Epithelial cell of prostate (primary cell): ENCODE results near the gene BCDIN3D.
"Not testable (repeated sequence)": the region's sequence is repeated elsewhere in the genome, so short reads cannot be mapped to it uniquely, and the experiment has no call there.

ENCODE experiments used
- DNase-seq: peaks from one replicate; pipeline ENCODE4 v3.0.0-alpha.2; 2011; ENCODE audit warnings: low read depth, low spot score
- H3K27ac ChIP-seq: fragments of 450-650 bp; 2 replicates; pipeline ENCODE4 v1.5.1; 2017; ENCODE audit warnings: mild to moderate bottlenecking

BCDIN3D gene, protein sequence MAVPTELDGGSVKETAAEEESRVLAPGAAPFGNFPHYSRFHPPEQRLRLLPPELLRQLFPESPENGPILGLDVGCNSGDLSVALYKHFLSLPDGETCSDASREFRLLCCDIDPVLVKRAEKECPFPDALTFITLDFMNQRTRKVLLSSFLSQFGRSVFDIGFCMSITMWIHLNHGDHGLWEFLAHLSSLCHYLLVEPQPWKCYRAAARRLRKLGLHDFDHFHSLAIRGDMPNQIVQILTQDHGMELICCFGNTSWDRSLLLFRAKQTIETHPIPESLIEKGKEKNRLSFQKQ

DNA sequence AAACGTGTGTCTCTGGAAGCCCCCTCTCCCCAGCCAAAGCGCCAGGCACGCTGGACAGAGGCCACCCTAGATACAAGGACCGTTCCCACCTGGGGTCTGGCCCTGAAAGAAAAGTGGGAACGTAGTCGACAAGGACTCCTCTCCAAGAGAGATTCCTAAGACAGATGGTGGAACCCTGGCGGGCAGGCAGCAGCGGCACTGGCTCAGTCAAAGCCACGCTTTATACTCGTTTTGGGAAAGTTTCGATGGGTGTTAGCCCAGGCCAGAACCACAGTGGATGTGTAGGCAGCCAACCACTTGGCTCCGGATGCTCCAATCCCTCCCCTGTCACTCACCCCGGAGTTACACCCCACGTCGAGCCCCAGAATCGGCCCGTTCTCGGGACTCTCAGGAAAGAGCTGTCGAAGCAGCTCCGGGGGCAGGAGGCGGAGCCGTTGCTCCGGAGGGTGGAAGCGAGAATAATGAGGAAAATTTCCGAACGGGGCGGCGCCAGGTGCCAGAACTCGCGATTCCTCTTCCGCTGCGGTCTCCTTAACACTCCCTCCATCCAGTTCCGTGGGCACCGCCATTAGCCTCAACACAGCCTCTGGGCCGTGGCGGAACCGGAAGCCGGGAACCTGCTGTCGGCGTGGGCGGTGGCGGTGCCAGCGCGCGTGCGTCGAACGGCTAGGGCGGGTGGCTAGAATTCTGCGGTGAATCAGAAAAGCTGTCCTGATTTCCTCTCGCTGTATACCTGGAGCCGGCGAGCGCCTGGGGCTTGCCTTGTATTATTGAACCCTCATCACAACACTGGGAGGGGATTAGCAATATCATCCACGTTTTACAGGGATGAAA, at the start of gene BCDIN3D:
Gene BCDIN3D (minus strand): TSS at position 588 of the 834 bp plus-strand sequence. CDS start 19 bp downstream, at position 569.
- peak; percentile 66 for DNase-seq
- H3K27ac ChIP-seq: peak within 1 kb of the TSS; percentile 95

DNA sequence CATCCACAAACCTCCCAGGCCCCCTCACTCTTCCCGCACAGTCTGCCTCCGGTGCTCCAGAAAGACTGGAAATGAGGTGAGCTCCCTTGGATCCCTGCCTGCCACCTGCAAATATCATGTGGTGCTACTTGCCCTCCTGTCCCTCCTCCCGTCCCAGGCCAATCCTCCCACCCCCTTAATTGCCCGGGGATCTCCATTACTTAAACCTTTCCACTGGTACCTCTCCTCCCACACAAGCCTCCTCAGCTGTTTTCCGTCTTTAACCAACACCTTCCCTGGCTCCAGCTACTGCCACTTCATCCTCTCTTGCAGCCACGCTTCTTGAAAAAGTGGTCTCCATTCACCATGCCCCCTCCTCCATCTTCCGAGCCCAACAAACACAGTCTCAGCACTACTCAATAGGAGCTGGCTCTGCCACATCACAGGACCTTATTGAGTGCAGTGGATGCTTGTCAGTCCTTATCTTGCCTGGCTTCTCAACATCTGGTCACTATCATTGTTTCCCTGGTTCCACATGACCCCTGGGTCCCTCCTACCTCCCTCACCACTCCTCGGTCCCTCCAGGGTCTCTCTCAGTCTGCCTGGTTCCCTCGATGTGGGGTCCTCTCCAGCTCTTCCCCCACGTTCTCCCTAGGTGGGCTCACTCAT, 49.3 kb upstream of the BCDIN3D start:
- H3K27ac ChIP-seq: no peak overlapping the region
- DNase-seq: no peak

DNA sequence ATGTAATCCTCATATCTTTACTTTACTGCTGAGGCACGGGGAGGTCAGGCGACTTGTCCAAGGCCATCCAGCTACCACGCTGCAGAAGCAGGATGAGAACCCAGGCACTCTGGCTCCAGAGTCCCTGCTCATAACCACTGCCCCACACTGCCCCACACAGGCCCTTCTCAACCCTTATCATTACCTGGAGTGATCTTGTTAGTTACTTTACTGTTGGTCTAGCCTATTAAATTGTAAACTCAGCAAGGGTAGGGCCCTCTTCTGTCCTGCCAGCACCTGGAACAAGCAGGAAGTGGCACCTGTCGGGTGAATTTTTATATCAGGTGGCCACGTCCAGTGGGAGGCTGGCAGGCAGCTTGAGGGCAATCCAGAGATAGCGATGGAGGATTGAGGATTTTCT, 48.6 kb upstream of the BCDIN3D start:
- H3K27ac ChIP-seq: no peak overlapping the region
- DNase-seq: no peak

DNA sequence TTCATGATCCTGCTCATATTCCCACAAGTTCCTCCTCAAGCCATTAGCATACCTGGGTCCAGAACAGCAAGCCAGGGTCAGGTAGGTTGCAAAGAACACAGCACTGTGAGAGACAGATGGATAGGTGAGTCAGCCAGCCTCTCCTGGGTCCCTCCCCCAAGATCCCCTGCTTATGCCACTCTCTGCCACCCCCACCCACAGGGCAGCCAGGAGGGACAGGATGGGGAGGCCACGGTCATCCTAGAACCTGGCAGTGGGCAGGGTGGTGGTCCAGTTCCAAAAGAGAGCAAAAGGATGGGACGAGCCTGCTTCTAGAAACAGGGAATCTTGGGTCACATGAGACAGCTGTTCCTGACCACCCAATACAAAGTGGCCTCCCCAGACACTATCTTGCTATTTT, 48.1 kb upstream of the BCDIN3D start:
- no peak for DNase-seq
- H3K27ac ChIP-seq: no peak overlapping the region

DNA sequence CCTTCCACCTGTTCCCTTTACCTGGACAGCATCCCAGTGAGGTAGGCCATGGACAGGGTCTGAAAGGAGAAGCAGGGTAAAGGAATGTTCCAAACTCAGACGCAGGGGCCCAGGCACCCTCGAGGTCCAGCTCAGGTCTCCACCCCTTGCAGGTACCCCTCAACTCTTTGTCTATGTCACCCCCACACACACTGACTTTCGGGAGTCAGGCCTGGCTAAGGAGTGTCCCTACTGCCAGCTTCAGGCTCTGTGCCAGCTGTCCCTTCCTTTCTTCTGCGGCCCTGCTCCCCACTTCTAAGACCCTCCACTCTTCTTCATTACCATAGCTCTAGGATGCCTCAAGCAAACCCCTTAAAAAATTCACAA, 47.2 kb upstream of the BCDIN3D start:
- no peak for DNase-seq
- H3K27ac ChIP-seq: no peak overlapping the region

DNA sequence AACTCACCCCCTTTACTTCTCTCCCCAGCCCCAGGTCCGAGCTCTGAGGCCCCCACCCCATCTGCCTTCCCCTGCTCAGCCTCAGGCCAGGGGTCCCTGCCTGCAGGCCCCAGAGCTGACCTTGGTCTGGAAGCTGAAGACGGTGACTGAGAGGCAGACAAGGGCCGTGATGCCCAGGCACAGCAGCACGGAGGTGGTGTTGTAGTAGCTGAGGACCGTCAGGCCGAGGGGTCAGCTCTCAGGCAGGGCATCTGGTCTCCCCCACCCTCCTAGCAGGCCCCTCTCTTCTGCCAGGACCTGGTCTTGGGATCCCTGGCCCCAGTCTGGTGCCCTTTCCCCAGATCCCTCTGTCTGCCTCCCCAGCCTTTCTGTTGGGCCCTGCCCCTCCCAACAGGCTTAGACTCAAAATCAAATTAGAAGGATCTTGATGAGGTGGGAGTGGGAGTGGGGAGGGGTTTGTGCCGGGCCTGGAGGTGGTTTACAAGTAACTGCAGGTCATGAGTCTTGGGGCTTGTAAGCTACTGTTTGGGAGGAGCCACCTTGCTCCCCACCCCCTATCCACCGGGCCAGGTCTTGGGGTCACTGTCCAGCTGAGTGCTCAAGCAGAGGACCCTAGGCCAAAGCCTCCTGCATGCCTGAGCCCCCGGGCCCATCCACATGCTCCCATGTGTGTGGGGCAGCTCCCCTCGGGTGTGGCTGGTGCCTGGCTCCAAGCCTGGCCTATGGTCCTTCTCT, 46.6 kb upstream of the BCDIN3D start:
- no peak overlapping the region for H3K27ac ChIP-seq
- no peak for DNase-seq

DNA sequence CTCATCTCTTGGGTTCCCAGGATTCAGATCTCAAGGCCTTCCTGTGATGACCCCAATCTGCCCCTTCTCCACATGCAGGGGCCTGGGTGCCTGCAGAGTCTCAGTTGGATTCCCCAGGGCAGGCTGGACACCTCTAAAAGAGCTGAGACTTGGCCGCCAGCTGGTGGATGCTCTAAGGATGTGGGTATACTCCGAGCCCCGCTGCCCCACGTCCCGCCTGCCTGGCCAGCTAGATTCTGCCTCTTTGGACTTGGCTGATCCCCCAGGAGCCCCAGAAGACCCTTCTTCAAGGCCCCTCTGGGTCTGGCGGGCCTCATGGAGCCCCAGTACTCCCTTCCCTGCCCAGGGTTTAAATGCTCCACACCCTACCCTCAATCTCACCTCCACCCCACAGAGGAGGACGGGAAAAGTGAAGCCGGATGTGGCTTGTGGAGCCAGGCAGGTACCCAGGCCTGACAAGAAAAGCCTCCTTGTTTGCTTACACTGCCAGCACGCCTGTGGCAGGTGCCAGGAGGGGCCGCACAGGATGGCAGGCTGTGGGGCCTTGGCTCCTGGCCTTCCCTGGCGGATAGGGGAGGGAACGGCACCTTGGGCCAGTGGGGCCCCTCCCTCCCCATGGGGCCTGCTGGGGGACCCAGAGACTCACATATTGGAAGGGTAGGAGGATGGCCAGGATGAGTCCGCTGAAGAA, 45.7 kb upstream of the BCDIN3D start:
- no peak overlapping the region for H3K27ac ChIP-seq
- DNase-seq: no peak

DNA sequence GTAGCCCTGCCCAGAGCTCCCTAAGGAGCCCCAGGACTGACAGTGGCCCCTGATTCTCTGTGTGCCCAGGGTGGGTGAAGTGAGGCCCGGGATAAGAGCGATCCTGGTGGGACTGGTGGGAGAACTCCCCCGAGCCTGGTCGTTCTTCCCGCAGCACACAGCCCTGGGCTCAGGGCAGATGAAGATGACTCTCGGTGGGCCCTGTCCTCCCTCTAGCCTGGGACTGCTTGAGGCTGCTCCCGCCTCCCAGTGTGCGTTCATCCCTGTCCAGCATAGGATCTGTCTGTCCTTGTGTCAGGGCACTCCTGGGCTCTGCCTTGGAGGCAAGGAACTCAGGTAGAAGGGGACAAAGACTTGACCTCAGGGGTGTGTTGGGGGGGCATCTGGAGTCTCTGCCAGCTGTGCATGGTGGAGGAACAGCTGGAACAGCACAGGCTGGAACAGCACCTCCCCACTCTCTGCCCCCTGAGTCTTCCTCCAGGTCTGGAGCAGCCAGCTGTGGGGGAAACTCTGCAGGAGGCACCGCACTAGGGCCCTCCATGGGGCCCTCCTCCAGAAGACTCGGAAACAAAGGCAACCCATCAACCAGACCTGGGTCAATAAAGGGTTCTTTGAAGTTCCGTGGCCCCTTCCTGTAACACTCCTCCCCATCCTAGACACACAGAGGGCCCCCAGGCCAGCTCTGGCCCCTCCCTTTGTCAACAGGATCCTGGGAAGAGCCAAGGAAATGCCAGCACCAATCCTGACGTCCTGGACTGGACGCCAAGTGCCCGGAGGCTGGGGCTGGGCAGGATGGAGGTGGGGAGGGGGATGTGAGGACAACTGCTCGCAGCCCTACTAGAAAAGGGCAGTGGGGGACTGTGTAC, 44.9 kb upstream of the BCDIN3D start:
- no peak for DNase-seq

DNA sequence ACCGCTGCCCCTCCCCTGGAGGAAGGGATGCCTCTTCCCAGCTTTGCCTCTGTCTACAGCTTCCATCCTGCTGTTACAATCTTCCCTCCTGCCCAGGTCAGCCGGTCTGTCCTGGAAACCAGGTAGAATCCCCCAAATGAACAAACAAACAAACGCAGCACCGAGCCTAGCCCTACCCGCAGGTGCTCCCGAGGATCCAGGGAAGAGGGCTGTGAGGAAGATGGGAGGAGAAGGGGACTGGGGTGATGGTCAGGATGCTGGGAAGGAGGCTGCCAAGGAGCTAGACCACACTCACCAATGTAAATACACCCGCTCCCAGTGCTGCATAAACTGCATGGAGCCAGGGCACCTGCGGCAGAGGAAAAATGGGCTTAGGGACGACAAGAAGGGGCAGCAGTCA, 44.2 kb upstream of the BCDIN3D start:
- no peak for DNase-seq
- H3K27ac ChIP-seq: no peak overlapping the region

More for the DNA sequence above, 44.9 kb upstream of the BCDIN3D start:
- H3K27ac ChIP-seq: no peak overlapping the region

DNA sequence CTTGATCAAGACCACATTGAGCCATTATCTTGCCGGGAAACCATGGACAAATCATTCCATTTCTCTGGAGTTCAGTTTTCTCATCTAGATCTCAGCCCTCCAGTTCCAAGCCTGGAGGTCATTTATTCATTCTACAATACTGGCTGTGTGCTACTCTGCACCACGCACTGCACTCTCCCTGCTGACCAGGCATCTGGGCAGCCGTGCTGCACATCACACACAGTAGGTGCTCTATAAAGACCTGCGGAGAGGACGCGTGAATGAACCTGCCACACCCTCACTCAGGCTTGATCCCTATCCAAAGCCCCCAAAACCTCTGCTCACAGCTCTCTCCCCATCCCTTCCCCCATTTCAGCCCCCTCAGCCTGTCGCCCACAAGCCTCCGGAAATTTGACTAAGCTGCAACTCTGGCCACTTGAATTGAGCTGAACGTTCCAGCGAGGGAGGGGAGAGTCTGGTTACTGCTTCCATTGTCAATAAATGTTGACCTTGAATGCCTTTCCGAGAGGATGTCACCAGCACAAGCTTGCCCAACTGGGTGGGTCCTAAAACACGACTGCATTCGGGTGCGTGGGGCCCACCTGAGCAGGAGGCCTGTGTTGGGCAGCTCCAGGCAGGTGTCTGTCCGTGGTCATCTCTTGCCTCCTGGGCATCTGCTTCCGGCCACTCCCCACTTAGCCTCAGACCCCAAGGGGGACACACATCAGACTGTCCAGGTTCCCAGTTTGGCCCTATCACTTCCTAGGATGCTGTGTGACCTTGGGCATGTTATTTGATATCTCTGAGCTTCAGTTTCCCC, 43.0 kb upstream of the BCDIN3D start:
- no peak for DNase-seq
- H3K27ac ChIP-seq: no peak overlapping the region

DNA sequence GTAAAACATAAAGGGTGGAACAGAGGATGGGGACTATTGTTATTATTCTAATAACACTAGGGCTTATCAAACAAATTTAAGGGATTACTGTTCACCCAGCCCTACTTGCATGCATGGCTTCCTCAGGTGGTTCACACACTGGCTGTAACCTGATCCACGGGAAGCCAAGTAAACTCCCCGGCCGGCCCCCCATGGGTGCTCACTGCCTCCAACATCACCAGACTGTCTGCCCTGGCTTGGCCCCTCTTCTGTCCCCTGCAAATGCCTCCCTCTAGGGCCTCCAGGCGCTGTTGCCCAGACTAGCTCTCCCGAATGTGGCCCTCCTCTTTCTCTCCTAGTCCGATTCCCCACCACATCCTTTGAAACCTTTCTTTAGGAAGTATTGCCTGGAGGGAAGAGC, 42.2 kb upstream of the BCDIN3D start:
- H3K27ac ChIP-seq: no peak overlapping the region

DNA sequence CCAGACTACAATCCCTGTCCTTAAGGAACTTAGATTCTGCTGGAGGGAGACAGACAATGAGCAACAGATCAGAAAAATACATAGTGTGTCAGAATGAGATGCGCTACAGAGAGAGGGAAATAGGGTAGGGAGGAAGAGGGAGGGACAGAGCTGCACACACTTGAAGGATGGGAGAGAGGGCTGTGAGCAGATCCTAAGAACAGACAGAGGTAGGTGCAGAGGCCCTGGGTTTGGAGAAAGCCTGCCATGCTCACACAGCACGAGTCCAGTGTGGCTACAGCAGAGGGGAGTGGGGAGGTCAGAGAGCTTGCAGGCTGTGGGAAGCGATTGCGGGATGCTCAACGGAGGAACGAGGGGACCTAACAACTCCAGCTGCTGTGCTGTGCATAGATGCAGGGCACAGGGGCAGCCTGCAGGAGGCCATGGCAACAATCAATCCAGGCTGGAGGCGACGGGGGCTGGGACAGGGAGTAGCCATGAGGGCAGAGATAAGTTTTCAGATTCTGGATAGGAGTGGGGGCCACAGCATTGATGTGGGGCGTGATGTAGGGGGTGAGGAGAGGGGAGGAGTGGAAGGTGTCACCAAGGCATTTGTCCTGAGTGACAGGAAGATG, 40.1 kb upstream of the BCDIN3D start:
- DNase-seq: no peak
- no peak overlapping the region for H3K27ac ChIP-seq

More for the DNA sequence above, 42.2 kb upstream of the BCDIN3D start:
- no peak for DNase-seq

DNA sequence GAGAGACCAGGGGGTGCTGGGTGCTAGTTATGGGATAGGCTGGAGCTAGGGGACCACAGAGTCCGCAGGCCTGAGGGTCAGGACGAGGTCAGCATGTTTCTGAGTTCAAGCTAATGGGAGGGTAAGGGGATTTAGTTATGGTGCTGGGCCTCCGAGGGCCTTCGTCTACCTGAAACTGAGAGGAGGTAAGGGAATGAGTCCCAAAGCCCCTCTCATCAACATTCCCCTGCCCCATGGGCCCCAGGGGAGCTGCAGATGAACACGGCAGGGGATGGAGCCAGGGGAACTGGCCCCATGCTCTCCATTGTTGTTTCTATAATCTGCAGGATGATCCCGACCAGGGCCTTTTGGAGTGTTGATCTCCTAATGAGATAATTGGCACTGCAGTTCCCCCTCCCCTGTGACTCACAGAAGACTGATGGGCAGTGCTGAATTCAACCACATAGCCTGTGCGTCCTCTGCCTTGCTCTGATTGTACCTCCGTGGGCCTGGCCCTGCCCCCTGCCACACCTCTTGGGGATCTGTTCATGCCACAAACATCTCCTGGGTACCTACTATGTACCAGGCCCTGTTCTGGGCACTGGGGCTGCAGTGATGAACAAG, 39.4 kb upstream of the BCDIN3D start:
- H3K27ac ChIP-seq: no peak overlapping the region
- no peak for DNase-seq

DNA sequence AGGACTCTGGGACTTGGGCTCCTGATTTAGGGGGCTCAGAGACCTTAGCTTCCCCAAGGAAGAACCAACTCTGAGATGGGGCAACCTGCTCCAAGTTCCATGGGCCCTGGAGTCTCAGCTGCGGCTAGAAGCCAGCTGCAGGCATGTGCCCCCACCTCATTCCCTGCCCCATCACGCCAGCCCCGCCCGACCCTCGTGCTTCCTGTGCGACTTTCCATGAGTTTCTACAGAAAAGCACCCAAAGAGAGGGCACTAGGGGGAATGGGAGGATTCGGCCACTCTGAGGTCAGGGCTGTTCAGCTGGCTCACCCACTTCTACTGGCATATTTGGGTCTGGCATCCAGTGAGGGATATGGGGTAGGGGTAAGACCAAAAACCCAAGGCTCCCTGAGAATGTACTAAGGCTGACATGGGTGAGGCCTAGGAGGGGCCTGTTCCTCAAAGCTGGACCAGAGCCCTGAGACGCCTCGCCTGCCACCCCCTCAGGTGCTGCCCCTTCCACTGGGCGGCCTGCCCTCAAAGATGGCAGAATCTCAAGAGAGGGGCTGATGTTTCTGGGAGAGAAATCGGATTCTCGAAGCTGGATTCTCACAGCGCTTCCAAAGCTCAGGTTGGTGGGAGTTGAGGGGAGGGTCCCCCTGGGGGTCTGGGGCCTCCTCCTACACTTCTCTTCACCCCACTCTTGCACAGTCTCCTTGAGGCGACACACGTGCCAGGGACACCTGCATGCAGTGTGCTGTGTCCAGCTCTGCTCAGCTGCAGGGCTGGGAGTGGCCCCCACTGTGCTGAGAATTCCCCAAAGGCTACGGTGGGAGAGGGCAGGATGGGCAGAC, 38.7 kb upstream of the BCDIN3D start:
- DNase-seq: no peak
- no peak overlapping the region for H3K27ac ChIP-seq

DNA sequence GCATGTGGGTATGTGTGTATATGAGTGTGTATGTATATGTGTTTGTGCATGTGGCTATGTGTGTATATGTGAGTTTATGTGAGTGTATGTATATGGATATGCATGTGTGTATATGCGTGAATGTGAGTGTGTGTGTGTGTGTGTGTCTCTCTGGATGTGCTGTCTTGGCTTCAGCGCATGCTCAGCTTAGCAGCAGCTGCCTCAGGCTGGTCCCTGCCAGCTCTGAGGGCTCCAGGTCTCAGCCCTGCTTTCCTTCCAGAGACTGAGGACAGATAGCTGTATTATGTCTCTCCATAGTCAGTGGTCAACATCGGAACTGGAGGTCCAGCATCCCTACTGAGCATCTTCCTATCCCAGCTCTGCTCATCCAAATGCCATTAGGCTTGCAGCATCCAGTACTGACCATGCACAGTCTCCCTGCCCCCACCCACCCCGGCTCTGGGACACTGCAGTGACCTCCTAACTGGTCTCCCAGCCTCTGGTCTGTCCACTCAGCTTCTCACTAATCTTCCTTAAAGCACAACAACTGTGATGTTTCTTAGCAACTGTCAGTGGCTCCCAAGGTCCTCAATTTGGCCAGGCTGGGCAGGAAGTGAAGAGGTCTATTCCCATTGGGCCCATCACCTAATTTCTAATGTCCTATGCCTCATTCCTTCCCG, 38.0 kb upstream of the BCDIN3D start:
- no peak overlapping the region for H3K27ac ChIP-seq
- no peak for DNase-seq

DNA sequence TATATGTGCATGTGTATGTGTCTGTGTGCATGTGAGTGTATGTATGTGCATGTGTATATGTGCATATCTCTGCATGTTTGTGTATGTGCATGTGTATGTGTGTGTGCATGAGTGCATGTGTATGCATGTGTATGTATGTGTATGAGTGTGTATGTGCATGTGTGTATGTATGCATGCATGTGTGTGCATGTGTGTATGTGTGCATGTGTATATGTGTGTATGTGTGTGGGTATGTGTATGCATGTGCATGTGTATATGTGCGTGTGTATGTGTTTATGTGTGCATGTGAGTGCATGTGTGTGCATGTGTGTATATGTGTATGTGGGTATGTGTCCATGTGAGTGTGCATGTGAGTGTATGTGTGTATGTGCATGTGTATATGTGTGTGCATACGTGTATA, 36.2 kb upstream of the BCDIN3D start:
- not testable (repeated sequence) for DNase-seq, H3K27ac ChIP-seq
